ENCODE data around the gene THAP10.

The THAP10 gene

DNA sequence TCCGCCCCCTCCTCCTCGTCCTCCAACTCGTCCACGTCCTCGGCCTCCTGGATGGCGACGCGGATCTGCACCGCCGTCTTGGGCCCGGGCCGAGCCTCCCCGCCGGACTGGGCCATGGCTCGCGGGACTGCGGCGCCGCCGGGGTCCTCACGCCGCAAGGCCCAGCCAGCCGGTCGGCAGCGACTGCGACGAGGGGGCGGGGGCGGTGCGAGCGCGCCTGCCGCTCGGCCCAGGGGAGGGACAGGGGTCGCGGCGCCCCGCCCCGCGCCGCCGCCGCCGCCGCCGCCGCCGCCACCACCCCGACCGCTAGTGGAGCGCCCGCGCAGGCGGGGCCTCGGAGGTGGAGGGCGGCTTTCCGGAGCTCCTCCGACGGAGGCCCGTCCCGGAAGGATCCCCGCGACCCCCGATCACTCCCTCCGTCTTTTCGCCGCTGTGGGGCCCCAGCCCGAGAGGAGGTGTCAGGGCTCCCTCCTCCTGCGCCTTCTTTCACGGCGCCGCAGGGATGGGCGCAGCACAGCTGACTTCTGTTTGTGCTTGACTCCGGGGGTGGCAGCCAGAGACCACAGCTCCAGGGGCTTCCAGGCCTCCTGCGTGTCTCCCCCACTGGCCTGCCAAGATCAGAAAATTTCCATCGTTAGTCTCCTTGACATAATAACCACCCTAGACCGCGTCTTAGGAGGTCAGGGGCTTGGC is 38.1 kb downstream of the THAP10 start, which contains the start of gene LARP6:
Gene LARP6 (minus strand): TSS at position 185 of the 693 bp plus-strand sequence. CDS start 69 bp downstream, at position 116.
- peak; percentile 8 for DNase-seq (ENCODE audit: low spot score)

DNA sequence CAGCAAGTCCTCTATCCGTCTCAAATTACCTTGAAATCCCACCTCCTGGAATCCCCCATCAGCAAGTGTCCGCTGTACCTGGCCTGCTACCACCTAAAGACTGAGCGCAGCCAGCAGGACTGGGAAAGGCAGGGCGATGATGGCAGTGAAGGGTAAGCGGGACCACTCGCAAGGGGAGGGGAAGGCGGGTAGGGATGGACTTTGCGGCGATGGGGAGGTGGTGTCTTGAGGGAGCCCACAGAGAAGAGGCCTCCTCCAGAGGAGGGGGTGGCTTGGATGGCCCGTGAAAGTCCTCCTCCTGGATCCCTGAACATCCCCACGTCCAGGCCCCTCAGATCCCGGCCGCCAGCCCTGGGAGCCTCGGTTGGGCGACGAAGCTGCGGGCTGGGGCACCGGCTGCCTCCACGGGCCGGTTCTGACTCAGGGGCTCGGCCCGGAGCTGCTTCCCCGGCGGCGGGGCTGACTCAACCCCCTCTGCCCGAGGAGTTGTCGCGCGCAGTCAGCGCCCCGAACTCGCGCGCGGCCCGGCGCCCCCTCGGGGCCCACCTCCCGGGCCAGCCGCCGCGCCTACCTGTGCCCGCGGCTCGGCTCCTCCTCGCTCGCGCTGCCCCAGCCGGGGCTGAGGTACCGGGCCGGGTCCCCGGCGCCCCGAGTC is 38.8 kb downstream of the THAP10 start:
- DNase-seq (ENCODE audit: low spot score): no peak

DNA sequence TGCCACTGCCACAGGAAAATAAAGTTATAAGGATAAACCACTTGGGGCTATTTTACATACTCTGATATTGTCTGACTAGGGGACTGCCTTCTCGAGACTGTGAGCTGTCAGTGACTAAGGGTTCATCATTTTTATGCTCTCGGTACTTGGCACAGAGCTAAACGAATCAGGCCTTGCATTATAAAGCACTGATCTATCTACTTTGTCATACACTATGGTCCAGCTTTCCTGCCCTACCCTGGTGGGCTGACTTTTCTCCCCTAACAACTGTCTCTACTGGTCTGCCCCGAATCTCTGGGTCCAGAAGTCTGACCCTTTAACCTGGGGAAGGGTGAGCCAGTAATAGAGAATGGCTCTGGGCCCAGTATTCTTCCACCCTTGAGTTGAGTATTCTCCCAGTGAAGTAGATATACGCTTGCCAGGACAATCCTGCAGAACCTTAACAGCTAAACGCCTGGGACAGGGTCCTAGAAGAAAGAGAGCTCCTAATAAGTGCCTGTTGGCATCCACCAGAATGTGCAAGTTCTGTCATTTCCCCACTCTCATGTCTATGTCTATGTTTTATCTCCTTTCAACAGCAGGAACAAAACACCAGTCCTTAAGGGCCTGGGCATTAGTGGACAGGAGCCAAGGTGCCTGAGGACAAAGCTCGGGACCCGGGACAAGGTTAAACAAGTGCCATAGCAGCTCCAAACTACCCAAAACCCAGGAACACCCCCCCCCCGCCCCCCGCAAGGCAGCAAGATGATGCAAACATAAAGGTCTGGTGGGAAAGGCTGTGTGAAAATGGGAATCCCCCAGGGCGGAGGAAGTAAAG is 39.5 kb downstream of the THAP10 start:
- no peak for DNase-seq (ENCODE audit: low spot score)

DNA sequence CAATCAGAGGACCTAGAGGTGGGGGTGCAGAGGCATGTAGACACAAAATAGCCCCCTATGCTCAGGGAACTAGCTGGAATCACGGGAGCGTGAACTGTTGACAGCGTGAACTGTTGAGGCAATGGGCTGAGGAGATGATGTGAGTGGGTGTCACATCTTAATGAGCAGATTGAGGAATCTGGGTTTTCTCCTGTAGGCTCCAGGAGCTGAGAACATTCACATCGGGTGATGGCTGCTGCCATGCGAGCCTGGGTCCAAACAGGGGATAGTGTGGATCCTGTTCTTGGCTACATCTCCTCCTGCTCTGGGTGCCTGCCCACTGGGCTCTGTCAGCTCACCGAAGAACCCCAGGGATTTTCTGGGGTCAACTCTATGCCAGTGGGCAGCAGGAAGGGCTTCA is 40.3 kb downstream of the THAP10 start:
- DNase-seq (ENCODE audit: low spot score): no peak

DNA sequence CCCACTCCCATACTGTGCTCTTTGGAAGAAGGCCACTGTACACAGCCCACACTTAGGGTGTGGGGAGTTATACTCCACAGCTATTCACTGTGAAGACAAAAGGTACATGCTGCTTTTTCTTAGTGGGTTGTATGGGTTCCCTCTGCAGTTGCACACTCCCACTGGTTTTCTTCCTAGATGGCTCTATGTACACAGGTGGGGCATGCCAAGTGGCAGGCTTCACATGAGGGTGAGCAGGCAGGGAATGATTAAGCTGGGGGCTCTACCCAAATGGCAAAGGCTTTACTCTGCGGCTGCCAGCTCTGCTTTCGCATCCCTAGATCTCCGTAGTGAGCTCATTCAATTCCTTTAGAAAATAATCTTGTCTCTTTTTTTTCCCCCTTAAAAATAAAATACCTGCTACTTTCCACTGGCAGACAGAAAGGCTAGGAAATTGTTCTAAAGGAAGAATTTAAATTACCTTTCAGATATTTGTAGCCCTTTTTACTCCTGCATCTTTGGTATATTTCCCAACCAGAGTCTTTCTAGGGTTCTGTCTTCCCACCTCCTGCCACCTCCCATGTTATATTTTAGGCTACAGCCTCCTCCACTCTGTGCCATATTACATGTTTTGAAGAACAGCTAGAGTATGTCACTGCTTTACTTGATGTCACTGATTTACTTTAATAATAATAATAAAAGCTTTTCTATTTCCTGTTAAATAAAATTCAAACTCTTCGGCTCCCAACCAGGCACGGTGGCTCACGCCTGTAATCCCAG is 46.5 kb downstream of the THAP10 start:
- no peak for DNase-seq (ENCODE audit: low spot score)

DNA sequence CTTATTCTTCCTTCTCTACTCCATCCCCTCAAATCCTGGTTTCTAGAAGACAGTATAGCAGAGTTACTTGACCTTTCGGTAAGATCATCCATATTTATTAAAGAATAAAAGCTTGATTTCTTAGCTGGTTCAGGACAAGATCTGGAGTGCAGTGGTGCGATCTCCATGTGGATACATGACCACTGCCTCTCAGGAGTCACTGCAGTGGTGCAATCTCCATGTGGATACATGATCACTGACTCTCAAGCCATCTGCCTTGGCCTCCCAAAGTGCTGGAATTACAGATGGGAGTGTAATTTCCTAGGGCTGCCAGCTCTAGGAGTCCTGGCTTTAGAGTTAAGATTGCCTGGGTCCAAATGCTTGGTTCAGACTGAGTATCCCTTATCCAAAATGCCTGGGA is 54.8 kb downstream of the THAP10 start:
- DNase-seq (ENCODE audit: low spot score): no peak

DNA sequence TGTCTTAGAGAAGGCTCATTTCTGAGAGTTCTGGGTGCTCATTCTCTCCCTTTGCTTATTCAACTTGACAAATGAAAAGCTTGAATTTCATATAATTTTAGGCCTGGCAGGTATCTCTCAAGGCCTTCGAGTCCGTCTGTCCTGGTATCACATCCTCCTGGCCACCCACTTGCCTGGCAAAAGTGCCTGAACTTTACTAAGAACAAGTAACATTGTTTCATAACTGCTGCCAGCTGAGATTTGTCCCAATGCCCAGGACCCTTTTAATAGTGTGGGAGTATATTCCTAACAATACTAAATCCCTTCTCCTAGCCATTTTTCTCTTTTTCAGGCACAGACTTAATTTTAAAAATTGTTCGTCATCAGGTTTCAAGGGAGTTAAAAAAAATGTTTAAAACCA is 56.4 kb downstream of the THAP10 start:
- DNase-seq (ENCODE audit: low spot score): no peak

- DNase-seq (ENCODE audit: low spot score): no peak
These were observed 56.8 kb downstream of the THAP10 start for GRCh38 chr15:70835415-70835814.

- DNase-seq (ENCODE audit: low spot score): no peak
These were observed 57.2 kb downstream of the THAP10 start for GRCh38 chr15:70834999-70835398.

DNA sequence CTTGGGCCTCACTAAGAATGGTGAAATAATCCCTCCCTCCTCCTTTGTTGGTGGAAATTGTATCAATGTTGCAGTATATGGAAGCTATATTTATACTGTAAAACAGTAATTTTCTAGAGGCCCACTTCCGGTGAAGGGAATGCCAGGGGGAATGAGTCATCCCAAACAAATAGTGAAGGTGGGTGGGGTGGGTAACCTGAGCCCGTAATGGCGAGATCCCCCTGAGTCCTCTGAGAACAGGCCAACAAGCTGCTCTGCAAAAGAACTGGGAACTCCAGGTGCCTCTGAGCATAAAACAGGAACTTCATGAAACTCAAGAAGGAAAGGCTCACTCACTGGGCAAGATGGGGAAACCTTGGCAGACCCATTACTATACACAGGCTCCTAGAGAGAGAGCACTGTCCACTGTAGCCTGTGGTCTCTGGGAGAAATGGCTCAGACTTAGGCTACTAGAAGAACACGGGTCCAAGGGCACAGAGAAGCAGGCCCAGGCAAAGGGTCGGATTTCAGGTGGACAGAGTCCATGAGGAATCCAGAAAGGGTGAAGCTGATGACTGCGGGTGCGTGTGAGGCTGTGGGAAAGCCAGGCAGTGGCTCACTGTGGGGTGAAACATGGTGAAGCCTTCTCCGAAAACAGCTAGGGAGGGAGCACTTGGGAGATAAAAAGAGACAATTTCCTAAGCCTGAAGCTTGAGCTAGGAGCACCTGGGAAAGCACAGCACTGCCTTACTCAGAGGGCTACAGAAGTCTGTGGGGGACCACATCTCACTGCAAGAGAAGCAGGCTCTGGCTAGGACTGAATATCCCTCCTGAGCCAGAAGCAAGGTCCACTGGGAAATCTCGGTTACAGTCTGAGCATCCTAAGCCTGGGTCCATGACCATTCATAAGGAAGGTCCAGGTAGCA is 58.1 kb downstream of the THAP10 start:
- no peak for DNase-seq (ENCODE audit: low spot score)

- no peak for DNase-seq (ENCODE audit: low spot score)
These were observed 58.8 kb downstream of the THAP10 start for GRCh38 chr15:70833422-70833821.

DNA sequence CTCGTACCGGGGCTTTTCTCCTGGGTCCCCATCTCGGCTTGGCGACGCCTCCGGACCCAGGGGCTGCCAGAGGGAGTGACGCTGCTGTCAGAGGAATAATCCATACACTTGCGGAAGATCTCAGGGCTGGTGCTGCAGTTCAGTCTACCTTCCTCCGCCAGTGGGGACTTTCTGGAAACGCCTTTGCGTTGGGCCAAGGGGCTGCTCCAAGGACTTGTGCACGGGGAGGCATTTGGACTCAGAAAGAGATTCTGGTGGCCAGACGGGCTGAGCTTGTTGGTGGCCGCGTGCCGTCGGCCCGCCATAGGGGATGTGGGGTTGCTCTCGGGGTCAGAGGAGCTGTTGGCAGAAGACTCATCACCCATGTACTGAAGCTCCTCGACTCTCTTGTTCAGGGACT is 60.1 kb downstream of the THAP10 start:
- no peak for DNase-seq (ENCODE audit: low spot score)

Data from germinal center (tissue), 1 donor.